Ascending aorta (tissue), 2 donors: ENCODE measurements around the gene SPATA17. TPM values are rescaled to one million over a fixed set of nuclear protein-coding genes. Genes with fewer than 3 reads are reported as not detected.

Experiments used
- DNase-seq, 2 donors: peaks; one replicate each; pipeline ENCODE4 v3.0.0-alpha.2; 2019; ENCODE audit warnings: low spot score in 2 of 2
- H3K27ac ChIP-seq, 2 donors: fragments of 200-600 bp; sonication (generic); one replicate each; pipeline ENCODE4 v1.5.1; 2016 to 2017; ENCODE audit warnings: mild to moderate bottlenecking in 1 of 2
- H3K27me3 ChIP-seq: fragments of 200-600 bp; sonication (generic); one replicate; pipeline ENCODE4 v1.5.1; 2017
- H3K36me3 ChIP-seq, 2 donors: fragments of 200-600 bp; sonication (generic); one replicate each; pipeline ENCODE4 v1.5.1; 2016
- H3K4me1 ChIP-seq, 2 donors: fragments of 200-600 bp; sonication (generic); one replicate each; pipeline ENCODE4 v1.5.1; 2016 to 2017; ENCODE audit warnings: mild to moderate bottlenecking in 1 of 2
- H3K4me3 ChIP-seq, 2 donors: fragments of 200-600 bp; sonication (generic); one replicate each; pipeline ENCODE4 v1.5.1; 2016 to 2017; ENCODE audit warnings: mild to moderate bottlenecking in 1 of 2
- H3K9me3 ChIP-seq, 2 donors: fragments of 200-600 bp; sonication (generic); one replicate each; pipeline ENCODE4 v1.5.1; 2016
- CTCF ChIP-seq, 3 experiments: fragments of 200-600 bp in 2 of 3; fragments of 450-650 bp in 1 of 3; sonication (generic) in 2 of 3; IDR thresholded peaks; one replicate each; pipeline ENCODE4 v1.5.1; 2016 to 2019; ENCODE audit warnings: antibody characterized with exemption in 3 of 3, mild to moderate bottlenecking in 1 of 3, moderate library complexity in 1 of 3
- intact Hi-C: fragments of 100-400 bp; cut with DNase I; formaldehyde crosslinking; loops from one replicate; pipeline ENCODE4 v1.15.1; 2023
- total RNA-seq: library from RNA; depleted of rRNA; stranded (reverse); fragments of >200 nt; gene quantifications from one replicate; pipeline ENCODE4 v1.1.0, GENCODE V29; 2016

Gene SPATA17
- total RNA-seq, 1 donor from 2014 or later = not detected

- Histone ChIP-seq H3K4me1 (no peaks in the 10 kb centered on the region), H3K36me3 (no peaks in the 10 kb centered on the region), H3K4me3 (no peak overlapping the region), H3K9me3 (peaks cover 0 to 2% of the 10 kb centered on the region in 2 donors), H3K27ac (no peak overlapping the region), H3K27me3 (no peaks in the 10 kb centered on the region)
- intact Hi-C loops = no loop called here
- DNase-seq = no peak
- no peak for TF ChIP-seq CTCF (IDR thresholded peaks at IDR 0.05)
Measured at GRCh38 chr1:217813031-217813430, 181.9 kb downstream of the SPATA17 start.

GRCh38 chr1:217837691-217838090 is 206.5 kb downstream of the SPATA17 start:
- TF ChIP-seq CTCF (IDR thresholded peaks at IDR 0.05) = no peak
- Histone ChIP-seq H3K27ac (no peak overlapping the region), H3K36me3 (no peaks in the 10 kb centered on the region), H3K27me3 (no peaks in the 10 kb centered on the region), H3K4me1 (no peaks in the 10 kb centered on the region), H3K9me3 (no peaks in the 10 kb centered on the region), H3K4me3 (no peak overlapping the region)
- intact Hi-C loops = no loop called here
- no peak for DNase-seq

GRCh38 chr1:217839161-217839560 is 208.0 kb downstream of the SPATA17 start:
- Histone ChIP-seq H3K4me1 (no peaks in the 10 kb centered on the region), H3K36me3 (no peaks in the 10 kb centered on the region), H3K4me3 (no peak overlapping the region), H3K9me3 (no peaks in the 10 kb centered on the region), H3K27ac (no peak overlapping the region), H3K27me3 (no peaks in the 10 kb centered on the region)
- TF ChIP-seq CTCF (IDR thresholded peaks at IDR 0.05) = no peak
- DNase-seq = no peak
- intact Hi-C loops = no loop called here

- no peak for DNase-seq
- intact Hi-C loops = no loop called here
- Histone ChIP-seq H3K4me1 (no peaks in the 10 kb centered on the region), H3K27me3 (no peaks in the 10 kb centered on the region), H3K27ac (no peak overlapping the region), H3K4me3 (no peak overlapping the region), H3K36me3 (no peaks in the 10 kb centered on the region), H3K9me3 (no peaks in the 10 kb centered on the region)
- TF ChIP-seq CTCF (IDR thresholded peaks at IDR 0.05) = no peak
Measured at GRCh38 chr1:217846733-217847132, 215.6 kb downstream of the SPATA17 start.

GRCh38 chr1:217847643-217848042 is 216.5 kb downstream of the SPATA17 start:
- Histone ChIP-seq H3K4me1 (no peaks in the 10 kb centered on the region), H3K27ac (no peak overlapping the region), H3K9me3 (no peaks in the 10 kb centered on the region), H3K27me3 (no peaks in the 10 kb centered on the region), H3K4me3 (no peak overlapping the region), H3K36me3 (no peaks in the 10 kb centered on the region)
- no peak for DNase-seq
- intact Hi-C loops = no loop called here
- no peak for TF ChIP-seq CTCF (IDR thresholded peaks at IDR 0.05)

- TF ChIP-seq CTCF (IDR thresholded peaks at IDR 0.05) = no peak
- no peaks in the 10 kb centered on the region for H3K27me3 ChIP-seq
- no peaks in the 10 kb centered on the region for H3K4me1 ChIP-seq
- DNase-seq = no peak
- H3K4me3 ChIP-seq = no peak overlapping the region
- intact Hi-C loops = no loop called here
- H3K27ac ChIP-seq = no peak overlapping the region
- H3K36me3 ChIP-seq = no peaks in the 10 kb centered on the region
- peaks cover 0 to 8% of the 10 kb centered on the region in 2 donors for H3K9me3 ChIP-seq
Measured at GRCh38 chr1:217856342-217857034, 225.3 kb downstream of the SPATA17 start.
